OCI-LY7 (cell line): ENCODE results near the gene PTPRM. TPM values are rescaled to one million over a fixed set of nuclear protein-coding genes. Genes with fewer than 3 reads are reported as not detected.

Experiments
- BruUV-seq: library from RNA; stranded (reverse); fragments of 400-500 nt; replicated peaks from 2 replicates; lab custom pipeline; 2021; lab: Mats Ljungman, UMichigan
- CTCF ChIA-PET: fragments of 300-600 bp; sonication (Branson Sonifier 250); formaldehyde crosslinking; loops from one replicate; lab custom pipeline; 2022; ENCODE audit warnings: antibody characterized with exemption; ENCODE audit not compliant: unreplicated experiment; lab: Charles Lee
- POLR2A ChIA-PET: fragments of 300-600 bp; sonication (Branson Sonifier 250); formaldehyde crosslinking; loops from one replicate; lab custom pipeline; 2022; ENCODE audit warnings: antibody characterized with exemption; lab: Charles Lee
- DNase-seq: peaks from one replicate; pipeline ENCODE4 v3.0.0-alpha.2; 2015; ENCODE audit warnings: low spot score
- H2AFZ ChIP-seq: fragments of 200-600 bp; sonication (generic), shearing (Covaris generic); 2 replicates; pipeline ENCODE4 v1.6.1; 2014; ENCODE audit warnings: mild to moderate bottlenecking, antibody characterized with exemption, low read length, moderate library complexity
- H3K27ac ChIP-seq: fragments of 200-600 bp; sonication (generic); 2 replicates; pipeline ENCODE4 v1.5.1; 2014; ENCODE audit warnings: mixed run types, low read depth, mild to moderate bottlenecking, moderate library complexity, low read length, inconsistent platforms; ENCODE audit not compliant: poor library complexity, severe bottlenecking
- H3K36me3 ChIP-seq: fragments of 200-600 bp; sonication (generic); 2 replicates; pipeline ENCODE4 v1.6.1; 2014; ENCODE audit warnings: mild to moderate bottlenecking, antibody characterized with exemption, low read length, moderate library complexity, mixed read lengths; ENCODE audit not compliant: insufficient read depth
- H3K4me1 ChIP-seq: fragments of 200-600 bp; sonication (generic); 2 replicates; pipeline ENCODE4 v1.5.1; 2014; ENCODE audit warnings: mild to moderate bottlenecking, low read length; ENCODE audit not compliant: insufficient read depth, poor library complexity, severe bottlenecking
- H3K4me2 ChIP-seq: fragments of 200-600 bp; sonication (generic); 2 replicates; pipeline ENCODE4 v1.6.1; 2014; ENCODE audit warnings: mild to moderate bottlenecking, low read length
- H3K4me3 ChIP-seq: fragments of 200-600 bp; sonication (generic); 2 replicates; pipeline ENCODE4 v1.5.1; 2014; ENCODE audit warnings: mild to moderate bottlenecking, low read depth, low read length; ENCODE audit not compliant: poor library complexity, severe bottlenecking
- H3K79me2 ChIP-seq: fragments of 200-600 bp; sonication (generic); 2 replicates; pipeline ENCODE4 v1.6.1; 2016; ENCODE audit warnings: low read depth, mild to moderate bottlenecking, low read length, moderate library complexity, mixed read lengths; ENCODE audit not compliant: insufficient read depth
- H3K9me2 ChIP-seq: fragments of 200-600 bp; sonication (generic); 2 replicates; pipeline ENCODE4 v1.6.1; 2016; ENCODE audit warnings: mild to moderate bottlenecking, low read length, mixed read lengths; ENCODE audit not compliant: insufficient read depth
- H3K9me3 ChIP-seq: fragments of 200-600 bp; sonication (generic); 2 replicates; pipeline ENCODE4 v1.6.1; 2014; ENCODE audit warnings: mild to moderate bottlenecking, mixed run types, low read length, mixed read lengths
- H4K20me1 ChIP-seq: fragments of 200-600 bp; sonication (generic); 2 replicates; pipeline ENCODE4 v1.6.1; 2014; ENCODE audit warnings: mild to moderate bottlenecking, antibody characterized with exemption, low read length, moderate library complexity, mixed read lengths; ENCODE audit not compliant: insufficient read depth
- CTCF ChIP-seq: fragments of 200-600 bp; sonication (generic); conservative IDR thresholded peaks from 2 replicates; pipeline ENCODE4 v1.5.1; 2014; ENCODE audit warnings: mild to moderate bottlenecking, antibody characterized with exemption, low read length, moderate library complexity, mixed read lengths
- EZH2phosphoT487 ChIP-seq: fragments of 200-600 bp; sonication (generic); IDR thresholded peaks from 2 replicates; pipeline ENCODE4 v1.6.1; 2018; ENCODE audit warnings: low read depth, borderline replicate concordance, mild to moderate bottlenecking, mixed run types, antibody characterized with exemption, low read length, moderate library complexity, mixed read lengths
- intact Hi-C: fragments of 100-400 bp; cut with micrococcal nuclease; formaldehyde crosslinking; loops from one replicate; pipeline ENCODE4 v1.10.0; 2022; ENCODE audit not compliant: unreplicated experiment
- total RNA-seq, 2 experiments: library from RNA; depleted of rRNA in 1 of 2; stranded (reverse); fragments of >200 nt in 1 of 2; shearing (Covaris generic) in 1 of 2; gene quantifications; 2 replicates each; pipeline ENCODE4 v1.2.3, GENCODE V29; 2014 to 2022

PTPRM gene
- total RNA-seq, 2 experiments from 2014 or later: not detected

DNA sequence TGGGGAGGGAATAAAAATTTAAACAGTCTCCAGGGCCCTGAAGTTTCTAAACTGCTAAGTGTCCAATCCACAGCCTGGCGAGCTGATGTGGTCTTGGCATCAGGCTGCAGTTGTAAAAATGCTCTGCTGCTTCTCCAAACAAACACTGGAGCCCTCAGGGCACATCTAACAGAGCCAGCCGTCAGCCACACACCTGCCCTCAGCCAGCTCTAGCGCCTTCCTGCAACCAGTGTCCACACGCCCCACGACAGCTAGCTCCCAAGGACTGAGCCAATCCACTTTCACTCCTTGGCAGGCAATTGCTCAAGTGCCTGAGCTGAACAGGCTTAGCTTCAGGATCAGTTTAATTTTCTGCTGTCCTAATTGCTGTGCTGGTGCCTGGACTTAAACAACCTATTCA, 595.7 kb downstream of the PTPRM start:
- Histone ChIP-seq H3K79me2 (no peaks in the 10 kb centered on the region), H3K27ac (no peak overlapping the region), H4K20me1 (no peaks in the 10 kb centered on the region), H3K9me2 (no peaks in the 10 kb centered on the region), H2AFZ (no peak overlapping the region), H3K36me3 (no peaks in the 10 kb centered on the region), H3K4me2 (no peak overlapping the region), H3K9me3 (no peaks in the 10 kb centered on the region), H3K4me1 (no peaks in the 10 kb centered on the region), H3K4me3 (no peak overlapping the region)
- no TSS peak for BruUV-seq
- CTCF ChIA-PET: no interaction called here
- TF ChIP-seq EZH2phosphoT487 (no peak), CTCF (no peak)
- DNase-seq: no peak
- POLR2A ChIA-PET: interaction anchor here (0.6 kb wide), 1 partner anchor 817 kb away, joined by 3 read pairs; no protein-coding TSS in a partner anchor
- intact Hi-C loops: no loop called here

GRCh38 chr18:8163286-8163959, 596.3 kb downstream of the PTPRM start:
- H3K79me2 ChIP-seq: no peaks in the 10 kb centered on the region
- H3K27ac ChIP-seq: no peak overlapping the region
- TF ChIP-seq EZH2phosphoT487: no peak
- no peak for TF ChIP-seq CTCF
- ChIA-PET CTCF (no interaction called here), POLR2A (interaction anchor here (0.6 kb wide), 1 partner anchor 818 kb away, joined by 3 read pairs; no protein-coding TSS in a partner anchor)
- H3K9me2 ChIP-seq: no peaks in the 10 kb centered on the region
- H3K4me1 ChIP-seq: no peaks in the 10 kb centered on the region
- H3K36me3 ChIP-seq: no peaks in the 10 kb centered on the region
- no TSS peak for BruUV-seq
- no peak overlapping the region for H2AFZ ChIP-seq
- no peak overlapping the region for H3K4me3 ChIP-seq
- DNase-seq: no peak
- intact Hi-C loops: no loop called here
- no peaks in the 10 kb centered on the region for H3K9me3 ChIP-seq
- no peaks in the 10 kb centered on the region for H4K20me1 ChIP-seq
- no peak overlapping the region for H3K4me2 ChIP-seq

GRCh38 chr18:8165095-8165494, 598.0 kb downstream of the PTPRM start:
- Histone ChIP-seq H2AFZ (no peak overlapping the region), H3K27ac (no peak overlapping the region), H3K79me2 (no peaks in the 10 kb centered on the region), H3K4me3 (no peak overlapping the region), H3K9me2 (no peaks in the 10 kb centered on the region), H3K4me1 (no peaks in the 10 kb centered on the region), H4K20me1 (no peaks in the 10 kb centered on the region), H3K36me3 (no peaks in the 10 kb centered on the region), H3K4me2 (no peak overlapping the region), H3K9me3 (no peaks in the 10 kb centered on the region)
- ChIA-PET POLR2A (interaction anchor here (0.6 to 0.7 kb wide), 2 partner anchors 22 to 563 kb away, joined by 4 to 6 read pairs; no protein-coding TSS in a partner anchor), CTCF (no interaction called here)
- intact Hi-C loops: no loop called here
- no peak for TF ChIP-seq EZH2phosphoT487
- no peak for TF ChIP-seq CTCF
- BruUV-seq: no TSS peak
- DNase-seq: no peak
